Measurements from ENCODE around the gene EIF4A2. TPM values are rescaled to one million over a fixed set of nuclear protein-coding genes. Genes with fewer than 3 reads are reported as not detected.

The EIF4A2 gene
- 441 TPM for total RNA-seq (ENCODE audit: unreplicated experiment)
- long read RNA-seq, transcript EIF4A2-205 (11 exons, 1,889 nt) = minor isoform, 142 of 602 reads
- long read RNA-seq, transcript EIF4A2-207 (10 exons, 1,729 nt) = minor isoform, 9 of 602 reads
- long read RNA-seq, transcript EIF4A2-203 (10 exons, 1,751 nt) = minor isoform, 32 of 602 reads
- long read RNA-seq, transcript EIF4A2-201 (11 exons, 1,919 nt) = major isoform, 353 of 602 reads
- long read RNA-seq, partial matches to known transcripts = 28 of 602 reads
- long read RNA-seq, other reads (novel, unspliced or antisense) = 35 of 602 reads

DNA sequence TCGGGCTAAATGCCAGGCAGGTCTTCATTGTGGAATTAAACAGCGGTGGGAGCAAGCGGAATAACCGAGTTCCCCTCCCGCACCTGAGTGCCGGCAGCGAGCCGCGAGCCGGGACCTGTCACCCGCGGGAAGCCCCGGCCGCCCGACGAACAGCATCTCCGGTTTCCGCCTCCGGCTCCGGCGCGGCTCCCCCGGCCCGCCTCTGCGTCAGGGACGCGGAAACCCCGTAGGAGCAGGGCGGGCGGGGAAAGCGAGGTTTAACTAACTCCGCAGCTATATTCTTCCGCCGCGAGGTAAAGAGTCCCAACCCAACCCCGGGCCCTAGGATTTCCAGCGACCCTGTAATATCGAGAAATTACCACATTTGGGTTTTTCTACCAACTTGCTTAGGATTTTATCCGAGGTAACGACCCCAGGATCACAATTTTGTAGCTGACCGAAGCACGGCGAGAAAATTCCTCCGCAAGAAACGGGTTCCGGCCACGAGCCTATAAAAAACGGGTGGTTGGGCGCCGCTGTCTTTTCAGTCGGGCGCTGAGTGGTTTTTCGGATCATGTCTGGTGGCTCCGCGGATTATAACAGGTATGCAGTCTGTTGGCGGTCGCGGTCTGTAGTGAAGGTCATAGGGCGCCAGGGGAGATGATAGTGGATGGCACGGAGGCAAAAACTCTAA, at the start of gene EIF4A2:
Gene EIF4A2 (plus strand): TSS at position 520 of the 673 bp plus-strand sequence. CDS start 34 bp downstream, at position 554.
- TF ChIP-seq, protein P1, sequence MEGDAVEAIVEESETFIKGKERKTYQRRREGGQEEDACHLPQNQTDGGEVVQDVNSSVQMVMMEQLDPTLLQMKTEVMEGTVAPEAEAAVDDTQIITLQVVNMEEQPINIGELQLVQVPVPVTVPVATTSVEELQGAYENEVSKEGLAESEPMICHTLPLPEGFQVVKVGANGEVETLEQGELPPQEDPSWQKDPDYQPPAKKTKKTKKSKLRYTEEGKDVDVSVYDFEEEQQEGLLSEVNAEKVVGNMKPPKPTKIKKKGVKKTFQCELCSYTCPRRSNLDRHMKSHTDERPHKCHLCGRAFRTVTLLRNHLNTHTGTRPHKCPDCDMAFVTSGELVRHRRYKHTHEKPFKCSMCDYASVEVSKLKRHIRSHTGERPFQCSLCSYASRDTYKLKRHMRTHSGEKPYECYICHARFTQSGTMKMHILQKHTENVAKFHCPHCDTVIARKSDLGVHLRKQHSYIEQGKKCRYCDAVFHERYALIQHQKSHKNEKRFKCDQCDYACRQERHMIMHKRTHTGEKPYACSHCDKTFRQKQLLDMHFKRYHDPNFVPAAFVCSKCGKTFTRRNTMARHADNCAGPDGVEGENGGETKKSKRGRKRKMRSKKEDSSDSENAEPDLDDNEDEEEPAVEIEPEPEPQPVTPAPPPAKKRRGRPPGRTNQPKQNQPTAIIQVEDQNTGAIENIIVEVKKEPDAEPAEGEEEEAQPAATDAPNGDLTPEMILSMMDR (IDR thresholded peaks at IDR 0.05; ENCODE audit: partially characterized antibody, unreplicated experiment) = no peak
- no peaks in the 10 kb centered on the region for H3K36me3 Mint-ChIP-seq (ENCODE audit: unreplicated experiment)
- H3K27ac Mint-ChIP-seq (ENCODE audit: unreplicated experiment) = peak within 1 kb of the TSS; percentile 100
- H3K9me3 Mint-ChIP-seq (ENCODE audit: unreplicated experiment) = peaks cover 23% of the 10 kb centered on the region
- peaks cover 17% of the 10 kb centered on the region for H3K4me1 Mint-ChIP-seq (ENCODE audit: low read depth, unreplicated experiment)
- DNase-seq = peak; percentile 92
- peak within 1 kb of the TSS; percentile 97 for H3K4me3 Mint-ChIP-seq (ENCODE audit: unreplicated experiment)
- peaks cover 9% of the 10 kb centered on the region for H3K27me3 Mint-ChIP-seq (ENCODE audit: unreplicated experiment)

DNA sequence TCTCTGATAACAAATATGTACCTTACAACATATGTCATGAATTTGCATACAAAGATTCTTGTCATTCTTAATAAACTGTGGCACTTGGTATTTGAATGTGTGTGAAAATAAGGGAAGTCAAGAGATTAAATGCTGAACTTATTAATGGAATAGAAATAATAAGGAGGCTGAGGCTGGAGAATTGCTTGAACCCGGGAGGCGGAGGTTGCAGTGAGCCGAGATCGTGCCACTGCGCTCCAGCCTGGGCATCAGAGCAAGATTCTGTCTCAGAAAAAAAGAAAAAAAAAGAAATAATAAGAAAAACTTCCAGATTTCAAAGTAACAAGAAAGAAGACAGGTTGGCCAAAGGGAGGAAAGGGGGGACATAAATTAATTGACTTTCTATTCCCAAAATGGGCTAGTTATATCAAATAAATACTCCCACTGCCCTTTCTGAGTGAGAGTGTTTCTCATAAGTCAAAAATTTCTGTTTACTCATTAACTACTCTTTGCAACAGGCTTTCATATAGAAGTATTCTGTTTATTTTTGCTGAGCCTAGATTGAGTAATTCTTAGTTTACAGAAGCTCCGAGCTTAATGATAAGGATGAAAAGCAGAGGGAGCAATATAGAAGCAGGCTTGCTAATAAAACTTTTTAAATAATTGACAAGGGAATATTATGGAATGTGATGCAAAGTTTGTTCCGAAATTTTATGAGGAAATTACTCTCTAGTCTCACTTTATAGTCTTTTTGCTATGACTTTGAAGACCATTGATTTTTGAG, 40.6 kb upstream of the EIF4A2 start:
- TF ChIP-seq, protein P1 (IDR thresholded peaks at IDR 0.05; ENCODE audit: partially characterized antibody, unreplicated experiment) = no peak
- H3K4me1 Mint-ChIP-seq (ENCODE audit: low read depth, unreplicated experiment) = no peaks in the 10 kb centered on the region
- H3K36me3 Mint-ChIP-seq (ENCODE audit: unreplicated experiment) = no peaks in the 10 kb centered on the region
- no peak overlapping the region for H3K27ac Mint-ChIP-seq (ENCODE audit: unreplicated experiment)
- H3K9me3 Mint-ChIP-seq (ENCODE audit: unreplicated experiment) = peaks cover 1% of the 10 kb centered on the region
- DNase-seq = no peak
- H3K27me3 Mint-ChIP-seq (ENCODE audit: unreplicated experiment) = peaks cover 2% of the 10 kb centered on the region
- H3K4me3 Mint-ChIP-seq (ENCODE audit: unreplicated experiment) = no peak overlapping the region

DNA sequence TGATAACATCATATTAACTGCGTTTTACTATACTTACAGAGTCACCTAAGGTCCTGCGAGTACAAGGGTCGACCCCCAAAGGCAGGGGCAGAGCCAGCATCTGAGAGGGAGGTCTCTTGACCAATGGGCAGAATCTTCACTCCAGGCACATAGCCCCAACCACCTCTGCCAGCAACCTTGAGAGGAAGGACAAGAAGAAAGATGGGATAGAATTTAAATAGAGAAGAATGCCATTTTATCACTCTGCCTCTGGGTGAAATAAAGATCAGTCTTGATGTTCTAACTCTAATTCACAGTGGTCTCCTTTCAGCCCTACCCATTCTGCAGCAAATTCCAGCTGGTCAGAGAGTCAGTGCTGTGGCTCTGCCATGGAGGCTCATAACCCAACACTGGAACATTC, 39.7 kb upstream of the EIF4A2 start:
- TF ChIP-seq, protein P1 (IDR thresholded peaks at IDR 0.05; ENCODE audit: partially characterized antibody, unreplicated experiment) = no peak
- Mint-ChIP-seq H3K27me3 (ENCODE audit: unreplicated experiment) (peaks cover 2% of the 10 kb centered on the region), H3K9me3 (ENCODE audit: unreplicated experiment) (peaks cover 1% of the 10 kb centered on the region), H3K4me3 (ENCODE audit: unreplicated experiment) (no peak overlapping the region), H3K27ac (ENCODE audit: unreplicated experiment) (no peak overlapping the region), H3K4me1 (ENCODE audit: low read depth, unreplicated experiment) (no peaks in the 10 kb centered on the region), H3K36me3 (ENCODE audit: unreplicated experiment) (no peaks in the 10 kb centered on the region)
- no peak for DNase-seq

DNA sequence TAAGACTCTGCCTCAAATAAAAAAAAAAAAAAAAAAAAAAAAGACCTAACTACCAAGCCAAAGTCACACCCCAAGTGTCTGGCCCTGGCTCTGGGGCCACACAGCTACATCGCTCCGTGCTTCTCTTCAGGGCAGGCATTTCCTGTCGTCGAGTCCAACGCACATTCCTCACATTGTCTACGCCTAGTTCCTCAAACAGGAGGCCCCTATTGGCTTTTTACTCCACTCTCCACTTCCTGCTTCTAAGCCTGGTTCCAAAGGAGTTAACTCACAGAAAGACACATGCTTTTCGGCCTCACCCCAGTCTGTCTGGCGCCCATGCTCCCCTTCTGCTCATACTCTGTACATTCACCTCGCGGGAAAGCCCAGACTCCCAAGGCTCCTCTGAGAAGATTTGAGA, 37.4 kb upstream of the EIF4A2 start:
- no peaks in the 10 kb centered on the region for H3K36me3 Mint-ChIP-seq (ENCODE audit: unreplicated experiment)
- no peak for DNase-seq
- H3K27me3 Mint-ChIP-seq (ENCODE audit: unreplicated experiment) = peaks cover 2% of the 10 kb centered on the region
- no peak overlapping the region for H3K27ac Mint-ChIP-seq (ENCODE audit: unreplicated experiment)
- H3K4me3 Mint-ChIP-seq (ENCODE audit: unreplicated experiment) = no peak overlapping the region
- no peaks in the 10 kb centered on the region for H3K4me1 Mint-ChIP-seq (ENCODE audit: low read depth, unreplicated experiment)
- peaks cover 1% of the 10 kb centered on the region for H3K9me3 Mint-ChIP-seq (ENCODE audit: unreplicated experiment)
- TF ChIP-seq, protein P1 (IDR thresholded peaks at IDR 0.05; ENCODE audit: partially characterized antibody, unreplicated experiment) = no peak
